Measurements from ENCODE around the gene OR1L6. TPM values are rescaled to one million over a fixed set of nuclear protein-coding genes. Genes with fewer than 3 reads are reported as not detected.

The OR1L6 gene
- total and polyA plus RNA-seq, 2 of the 8 experiments (the other 6 are each of a cell fraction or from before 2014, with no cell fraction given), result not detected

- TF ChIP-seq CHD7 (IDR thresholded peaks at IDR 0.05; ENCODE audit: insufficient replicate concordance, low read length), result no peak
- no peak for TF ChIP-seq SIX5 (IDR thresholded peaks at IDR 0.05; ENCODE audit: low read depth, low read length)
- TF ChIP-seq, protein P1, sequence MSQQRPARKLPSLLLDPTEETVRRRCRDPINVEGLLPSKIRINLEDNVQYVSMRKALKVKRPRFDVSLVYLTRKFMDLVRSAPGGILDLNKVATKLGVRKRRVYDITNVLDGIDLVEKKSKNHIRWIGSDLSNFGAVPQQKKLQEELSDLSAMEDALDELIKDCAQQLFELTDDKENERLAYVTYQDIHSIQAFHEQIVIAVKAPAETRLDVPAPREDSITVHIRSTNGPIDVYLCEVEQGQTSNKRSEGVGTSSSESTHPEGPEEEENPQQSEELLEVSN (IDR thresholded peaks at IDR 0.05), result no peak
- TF ChIP-seq KDM4A (IDR thresholded peaks at IDR 0.05; ENCODE audit: low read depth, low read length, severe bottlenecking), result no peak
These were observed 46.4 kb upstream of the OR1L6 start (continued) for GRCh38 chr9:122695696-122696095.

All from H1 (cell line).